HCT116 (cell line): ENCODE measurements around the gene ARPP21. TPM values are rescaled to one million over a fixed set of nuclear protein-coding genes. Genes with fewer than 3 reads are reported as not detected.
"Not testable (repeated sequence)": the region's sequence is repeated elsewhere in the genome, so short reads cannot be mapped to it uniquely, and the experiment has no call there.

ENCODE experiments used
- ATAC-seq: fragments of 200-7000 bp; cut with Tn5 transposase; 2 replicates; pipeline ENCODE4 v1.9.1; 2020; ENCODE audit warnings: mild to moderate bottlenecking, moderate library complexity
- BruUV-seq: library from RNA; stranded (reverse); fragments of 400-500 nt; replicated peaks from 2 replicates; lab custom pipeline; 2021; lab: Mats Ljungman, UMichigan
- CTCF ChIA-PET: fragments of 300-600 bp; sonication (Branson Sonifier 250); formaldehyde crosslinking; loops from one replicate; lab custom pipeline; 2021; ENCODE audit warnings: antibody characterized with exemption; lab: Charles Lee
- POLR2A ChIA-PET: fragments of 300-600, 350-600 bp; sonication (Branson Sonifier 250); formaldehyde crosslinking; loops from one replicate; lab custom pipeline; 2021; ENCODE audit warnings: antibody characterized with exemption; lab: Charles Lee
- RAD21 ChIA-PET, 2 experiments: fragments of 300-600 bp; sonication (Branson Sonifier 250); formaldehyde crosslinking; loops; one replicate each; lab custom pipeline; 2023; ENCODE audit warnings: low total read pairs in 2 of 2; ENCODE audit not compliant: uncharacterized antibody in 2 of 2, unreplicated experiment in 2 of 2, low non-redundant PET in 1 of 2; lab: Charles Lee
- DNase-seq: peaks from one replicate; pipeline ENCODE4 v3.0.0-alpha.2; 2010; ENCODE audit warnings: low read depth, low spot score
- H2AFZ ChIP-seq: fragments of 200-600 bp; shearing (Covaris generic), sonication (generic); 2 replicates; pipeline ENCODE4 v1.6.1; 2017; ENCODE audit warnings: low read depth, mixed run types, mixed read lengths, antibody characterized with exemption, low read length; ENCODE audit not compliant: poor library complexity, severe bottlenecking
- H3K27ac ChIP-seq: 2 replicates; pipeline ENCODE4 v1.5.1; 2012; ENCODE audit warnings: low read depth, low read length
- H3K27me3 ChIP-seq: fragments of 200-600 bp; sonication (generic); 2 replicates; pipeline ENCODE4 v1.6.1; 2016; ENCODE audit warnings: mixed run types, low read length, mixed read lengths; ENCODE audit not compliant: insufficient read depth
- H3K36me3 ChIP-seq, 2 experiments: fragments of 200-500 bp in 1 of 2; fragments of 200-600 bp in 1 of 2; sonication (Bioruptor generic) in 1 of 2; sonication (generic) in 1 of 2; 2 replicates each; pipeline versions ENCODE4 v1.5.1 to v1.6.1; 2014 to 2016; ENCODE audit warnings: low read length in 2 of 2, inconsistent platforms in 1 of 2, mixed read lengths in 1 of 2, mixed run types in 1 of 2; ENCODE audit not compliant: insufficient read depth in 2 of 2, control insufficient read depth in 1 of 2
- H3K4me1 ChIP-seq, 2 experiments: fragments of 200-600 bp in 1 of 2; sonication (generic) in 1 of 2; 2 replicates each; pipeline versions ENCODE4 v1.5.1 to v1.6.1; 2012 to 2017; ENCODE audit warnings: low read length in 2 of 2, inconsistent platforms in 1 of 2, mild to moderate bottlenecking in 1 of 2, mixed read lengths in 1 of 2, mixed run types in 1 of 2, moderate library complexity in 1 of 2; ENCODE audit not compliant: insufficient read depth in 2 of 2, control insufficient read depth in 1 of 2
- H3K4me2 ChIP-seq: fragments of 200-600 bp; sonication (generic); 2 replicates; pipeline ENCODE4 v1.6.1; 2017; ENCODE audit warnings: mixed run types, low read length, mixed read lengths
- H3K4me3 ChIP-seq, 2 experiments: fragments of 200-600 bp in 1 of 2; sonication (generic) in 1 of 2; replicated peaks in 1 of 2; 2 replicates each; pipeline ENCODE4 v1.5.1; 2011 to 2016; ENCODE audit warnings: low read length in 2 of 2, control low read depth in 1 of 2, low read depth in 1 of 2, mild to moderate bottlenecking in 1 of 2, mixed read lengths in 1 of 2, mixed run types in 1 of 2
- H3K79me2 ChIP-seq: fragments of 200-600 bp; sonication (generic); 2 replicates; pipeline ENCODE4 v1.6.1; 2017; ENCODE audit warnings: mild to moderate bottlenecking, mixed run types, low read length, moderate library complexity, mixed read lengths; ENCODE audit not compliant: insufficient read depth
- H3K9ac ChIP-seq: fragments of 200-600 bp; sonication (generic); 2 replicates; pipeline ENCODE4 v1.6.1; 2016; ENCODE audit warnings: low read length, mixed read lengths
- H3K9me2 ChIP-seq: fragments of 200-600 bp; sonication (generic), shearing (Covaris generic); 2 replicates; pipeline ENCODE4 v1.6.1; 2017; ENCODE audit warnings: mixed run types, mild to moderate bottlenecking, moderate library complexity; ENCODE audit not compliant: insufficient read depth
- H3K9me3 ChIP-seq, 2 experiments: fragments of 200-500 bp in 1 of 2; fragments of 200-600 bp in 1 of 2; sonication (Bioruptor generic) in 1 of 2; sonication (generic) in 1 of 2; 2 replicates each; pipeline ENCODE4 v1.6.1; 2014 to 2017; ENCODE audit warnings: low read length in 2 of 2, mixed read lengths in 2 of 2, inconsistent platforms in 1 of 2, low read depth in 1 of 2, mild to moderate bottlenecking in 1 of 2, mixed run types in 1 of 2, moderate library complexity in 1 of 2; ENCODE audit not compliant: control insufficient read depth in 1 of 2, insufficient read depth in 1 of 2
- H4K20me1 ChIP-seq: fragments of 200-600 bp; sonication (generic), shearing (Covaris generic); 2 replicates; pipeline ENCODE4 v1.6.1; 2017; ENCODE audit warnings: mixed run types, mild to moderate bottlenecking, moderate library complexity; ENCODE audit not compliant: insufficient read depth
- ATF3 ChIP-seq: IDR thresholded peaks from 2 replicates; pipeline ENCODE4 v1.6.1; 2012
- EZH2 ChIP-seq: fragments of 200-600 bp; sonication (generic); IDR thresholded peaks from 2 replicates; pipeline ENCODE4 v1.6.1; 2017; ENCODE audit warnings: antibody characterized with exemption, mixed run types
- EZH2phosphoT487 ChIP-seq: fragments of 200-600 bp; IDR thresholded peaks from 2 replicates; pipeline ENCODE4 v1.6.1; 2018; ENCODE audit warnings: antibody characterized with exemption, borderline replicate concordance
- FOSL1 ChIP-seq: IDR thresholded peaks from 2 replicates; pipeline ENCODE4 v1.6.1; 2012; ENCODE audit warnings: low read depth
- JUND ChIP-seq: IDR thresholded peaks from 2 replicates; pipeline ENCODE4 v1.6.1; 2012
- POLR2A ChIP-seq: IDR thresholded peaks from 2 replicates; pipeline ENCODE4 v1.7.0; 2011; ENCODE audit warnings: borderline replicate concordance; ENCODE audit not compliant: insufficient read depth, insufficient read length; ENCODE audit errors: extremely low read depth
- POLR2AphosphoS5 ChIP-seq: IDR thresholded peaks from 2 replicates; pipeline ENCODE4 v1.6.1; 2011; ENCODE audit warnings: mild to moderate bottlenecking, low read depth, low read length, moderate library complexity
- SIN3A ChIP-seq: IDR thresholded peaks from 2 replicates; pipeline ENCODE4 v1.6.1; 2012; ENCODE audit warnings: low read depth
- TCF7L2 ChIP-seq: IDR thresholded peaks from 2 replicates; pipeline ENCODE4 v1.7.0; 2011; ENCODE audit warnings: borderline replicate concordance, inconsistent platforms; ENCODE audit not compliant: insufficient read depth, insufficient read length; ENCODE audit errors: extremely low read depth
- YY1 ChIP-seq: IDR thresholded peaks from 2 replicates; pipeline ENCODE4 v1.6.1; 2011; ENCODE audit warnings: low read length, low read depth, moderate library complexity, mild to moderate bottlenecking; ENCODE audit not compliant: insufficient replicate concordance; ENCODE audit errors: extremely low read depth
- ZBTB33 ChIP-seq: IDR thresholded peaks from 2 replicates; pipeline ENCODE4 v1.6.1; 2011; ENCODE audit warnings: mild to moderate bottlenecking, low read length, moderate library complexity; ENCODE audit not compliant: insufficient replicate concordance; ENCODE audit errors: extremely low read depth
- ZFX ChIP-seq: fragments of 450-650 bp; IDR thresholded peaks from 2 replicates; pipeline ENCODE4 v1.6.1; 2017
- intact Hi-C: fragments of 100-400 bp; cut with micrococcal nuclease; formaldehyde crosslinking; loops from 2 replicates; pipeline ENCODE4 v1.10.0; 2022
- total RNA-seq: library from RNA; stranded (reverse); gene quantifications from one replicate; pipeline ENCODE4 v1.2.1, GENCODE V29; 2021; ENCODE audit not compliant: unreplicated experiment

Gene ARPP21
- total RNA-seq, 1 experiment from 2014 or later = not detected

- Histone ChIP-seq H3K4me2 (no peak overlapping the region), H3K27ac (no peak overlapping the region), H3K9me3 (peaks cover 0 to 2% of the 10 kb centered on the region in 2 experiments; a peak in 2 of 4 replicates), H3K4me1 (no peaks in the 10 kb centered on the region), H3K27me3 (no peaks in the 10 kb centered on the region), H2AFZ (no peak overlapping the region), H3K4me3 (no peak overlapping the region), H3K9me2 (no peaks in the 10 kb centered on the region), H4K20me1 (no peaks in the 10 kb centered on the region), H3K9ac (no peak overlapping the region), H3K36me3 (no peaks in the 10 kb centered on the region), H3K79me2 (no peaks in the 10 kb centered on the region)
- ATAC-seq = no peak
- DNase-seq = no peak
- intact Hi-C loops = no loop called here
- RAD21 ChIA-PET = no interaction called here
- BruUV-seq = no TSS peak
- POLR2A ChIA-PET = no interaction called here
- no peak for TF ChIP-seq TCF7L2
- no peak for TF ChIP-seq FOSL1
- no peak for TF ChIP-seq SIN3A
- no peak for TF ChIP-seq POLR2A
- no peak for TF ChIP-seq JUND
- TF ChIP-seq EZH2phosphoT487 = no peak
- no peak for TF ChIP-seq POLR2AphosphoS5
- TF ChIP-seq ZFX = no peak
- no peak for TF ChIP-seq ZBTB33
- TF ChIP-seq EZH2 = no peak
- no peak for TF ChIP-seq ATF3
- no peak for TF ChIP-seq YY1
- CTCF ChIA-PET = no interaction called here
Measured at GRCh38 chr3:35814531-35814930, 175.2 kb downstream of the ARPP21 start.

GRCh38 chr3:35815796-35816195 is 176.5 kb downstream of the ARPP21 start:
- H3K79me2 ChIP-seq, H3K27ac ChIP-seq, H3K9ac ChIP-seq, H3K36me3 ChIP-seq, H3K4me1 ChIP-seq, POLR2A ChIA-PET, H3K9me3 ChIP-seq, H3K4me3 ChIP-seq, H4K20me1 ChIP-seq, CTCF ChIA-PET, RAD21 ChIA-PET, BruUV-seq, H3K4me2 ChIP-seq, intact Hi-C loops, ATAC-seq, H3K27me3 ChIP-seq, H3K9me2 ChIP-seq, H2AFZ ChIP-seq, DNase-seq: not testable (repeated sequence)
